M059J (cell line): Measurements from ENCODE around the gene MEMO1. TPM values are rescaled to one million over a fixed set of nuclear protein-coding genes. Genes with fewer than 3 reads are reported as not detected.

Experiments used
- DNase-seq: peaks from one replicate; pipeline ENCODE4 v3.0.0-alpha.2; 2012; ENCODE audit warnings: low read depth
- total RNA-seq: library from RNA; depleted of rRNA; stranded (reverse); fragments of >200 nt; shearing (Covaris generic); gene quantifications from 2 replicates; pipeline ENCODE4 v1.2.3, GENCODE V29; 2014; rRNA removed

MEMO1 gene
- total RNA-seq, 1 experiment from 2014 or later, result 36.5 TPM

DNA sequence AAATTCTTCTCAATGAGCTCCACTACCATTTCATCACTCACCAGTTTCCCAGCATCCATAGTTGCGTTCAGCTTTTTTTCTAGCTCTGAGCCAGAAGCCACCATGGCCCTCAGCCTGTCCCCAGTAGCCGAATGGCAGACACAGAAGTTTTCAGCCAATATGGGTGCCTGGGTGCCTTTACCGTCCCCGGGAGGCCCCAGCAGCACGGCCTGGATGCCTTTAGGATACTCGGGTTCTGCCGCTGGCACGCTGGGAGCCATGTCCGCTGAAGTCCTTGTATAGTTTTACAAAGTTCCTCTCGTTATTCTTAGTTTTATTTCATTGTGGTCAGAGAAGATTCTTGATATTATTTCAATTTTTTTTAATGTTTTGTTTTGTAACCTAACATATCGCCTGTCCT, 187.2 kb downstream of the MEMO1 start:
- no peak for DNase-seq

GRCh38 chr2:31822587-31822986, 188.2 kb downstream of the MEMO1 start:
- DNase-seq, result no peak

Other genes with a start within 250 kb of the MEMO1 start
- 110 and 133 TPM in 2 replicates for gene DPY30, start 28.8 kb upstream of the MEMO1 start, total RNA-seq
- gene SPAST, start 52.5 kb upstream of the MEMO1 start, total RNA-seq, result 11.4 and 13.9 TPM in 2 replicates
- gene SLC30A6, start 154.9 kb upstream of the MEMO1 start, total RNA-seq, result 32.7 and 38.3 TPM in 2 replicates